Fibroblast of lung (primary cell): ENCODE data around the gene MCTP1.

Source experiments
- CTCF ChIP-seq, 2 donors: IDR thresholded peaks in 1 of 2; conservative IDR thresholded peaks in 1 of 2; 1 replicate in 1 of 2; 2 replicates in 1 of 2; pipeline ENCODE4 v1.5.1; 2011 to 2012; ENCODE audit warnings: low read length in 2 of 2, control low read depth in 1 of 2, inconsistent platforms in 1 of 2, low read depth in 1 of 2, mild to moderate bottlenecking in 1 of 2
- EZH2 ChIP-seq: IDR thresholded peaks from 2 replicates; pipeline ENCODE4 v1.5.1; 2012; ENCODE audit warnings: low read length, control low read depth, mild to moderate bottlenecking; ENCODE audit errors: missing control alignments

DNA sequence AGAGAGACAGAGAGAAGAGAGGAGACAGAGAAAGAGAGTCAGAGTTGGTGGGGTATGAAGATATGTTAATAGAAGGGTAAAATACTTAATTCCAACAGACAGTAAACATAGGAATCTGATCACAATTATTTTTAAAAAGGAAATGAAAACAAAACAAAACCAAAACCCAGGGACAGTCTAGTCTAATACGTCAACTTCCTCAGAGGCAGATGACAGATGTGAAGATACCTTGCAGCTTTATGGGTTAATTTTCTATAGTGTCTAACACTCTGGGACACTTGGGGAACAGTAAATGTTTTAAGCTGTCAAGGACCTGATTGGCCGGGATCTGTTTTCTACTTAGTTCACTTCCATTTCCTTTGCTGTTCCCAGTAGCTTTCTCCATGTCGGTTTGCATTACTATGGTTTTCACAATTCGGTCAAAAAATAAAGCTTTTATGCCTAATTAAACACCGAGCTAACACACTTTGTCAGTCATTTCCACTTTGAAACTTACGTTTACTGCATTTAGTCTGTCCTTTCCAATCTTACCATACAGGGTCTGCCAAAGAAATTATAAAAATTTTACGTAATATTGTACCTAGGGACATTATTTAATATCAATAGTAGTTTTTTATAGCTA is 216.5 kb downstream of the MCTP1 start:
- TF ChIP-seq CTCF (conservative IDR thresholded peaks at IDR 0.05 in 1 of 2, IDR thresholded peaks at IDR 0.05 in 1 of 2; ENCODE audit: low read depth in 1 of 2, low read length in 2 of 2) (no peak), EZH2 (no peak)
